Activated naive CD4-positive, alpha-beta T cell treated with anti-CD3 and anti-CD28 coated beads, Interleukin-2, amount 10 ng/mL, durations not matched to agents 7 days and 5 days (primary cell): ENCODE results near the gene LAMB4.
"Not testable (repeated sequence)": the region's sequence is repeated elsewhere in the genome, so short reads cannot be mapped to it uniquely, and the experiment has no call there.

Source experiments
- CTCF ChIA-PET: fragments of 350-600 bp; sonication (Branson Sonifier 250); formaldehyde crosslinking; loops from one replicate; lab custom pipeline; 2021; ENCODE audit warnings: antibody characterized with exemption; lab: Charles Lee
- DNase-seq: peaks from one replicate; pipeline ENCODE4 v3.0.0-alpha.2; 2020
- H3K27ac Mint-ChIP-seq: one replicate; pipeline ENCODE4 v1.8.0; 2021; ENCODE audit warnings: mild to moderate bottlenecking, moderate library complexity, mixed read lengths
- H3K27me3 Mint-ChIP-seq: one replicate; pipeline ENCODE4 v1.8.0; 2021; ENCODE audit warnings: mild to moderate bottlenecking, mixed read lengths
- H3K36me3 Mint-ChIP-seq: one replicate; pipeline ENCODE4 v1.8.0; 2021; ENCODE audit warnings: mixed read lengths
- H3K4me1 Mint-ChIP-seq: one replicate; pipeline ENCODE4 v1.8.0; 2021; ENCODE audit warnings: mixed read lengths
- H3K4me3 Mint-ChIP-seq: one replicate; pipeline ENCODE4 v1.8.0; 2021; ENCODE audit warnings: mild to moderate bottlenecking, moderate library complexity, mixed read lengths
- H3K9me3 Mint-ChIP-seq: one replicate; pipeline ENCODE4 v1.8.0; 2021; ENCODE audit warnings: mixed read lengths

The LAMB4 gene

DNA sequence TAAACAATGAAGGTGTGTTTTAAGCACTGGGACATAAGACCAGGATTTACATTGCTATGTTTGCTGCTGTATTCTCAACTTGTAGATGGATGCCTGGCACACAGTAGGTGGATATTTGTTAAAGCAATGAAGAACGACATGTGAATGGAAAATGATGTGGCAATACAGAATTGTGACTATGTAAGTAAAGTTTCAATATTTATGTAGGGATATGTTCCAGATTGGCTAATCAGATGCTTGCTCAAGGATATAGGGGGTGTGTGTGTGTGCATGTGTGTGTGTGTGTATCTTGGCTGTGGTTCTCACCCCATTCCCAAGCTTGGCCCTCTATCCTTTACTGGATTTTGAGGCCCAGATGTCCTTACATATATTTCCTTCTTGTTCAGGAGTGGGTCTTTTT lies 84.5 kb downstream of the LAMB4 start:
- H3K27me3 Mint-ChIP-seq, result no peaks in the 10 kb centered on the region
- no peak for DNase-seq
- H3K27ac Mint-ChIP-seq, result no peak overlapping the region
- H3K9me3 Mint-ChIP-seq, result no peaks in the 10 kb centered on the region
- no peaks in the 10 kb centered on the region for H3K36me3 Mint-ChIP-seq
- H3K4me3 Mint-ChIP-seq, result no peak overlapping the region
- CTCF ChIA-PET, result no interaction called here
- no peaks in the 10 kb centered on the region for H3K4me1 Mint-ChIP-seq

DNA sequence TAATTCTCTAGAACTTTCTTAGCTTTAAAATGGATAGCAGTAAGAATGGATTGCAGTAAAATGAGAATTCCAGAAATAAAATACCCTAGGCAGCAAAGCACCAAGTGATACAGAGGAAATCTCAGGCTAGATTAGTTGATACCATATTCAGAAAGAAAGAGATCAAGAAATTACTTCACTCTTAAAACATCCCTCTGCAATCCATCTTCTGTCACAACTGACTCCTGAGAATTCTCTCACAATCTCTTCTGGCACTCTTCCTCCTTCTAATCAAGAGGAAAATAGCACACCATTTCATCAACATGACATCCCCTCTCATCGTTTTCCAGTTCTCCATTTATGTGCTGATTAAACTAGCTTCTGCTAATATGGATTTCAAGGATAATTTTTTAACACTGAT lies 85.0 kb downstream of the LAMB4 start:
- no peaks in the 10 kb centered on the region for H3K36me3 Mint-ChIP-seq
- DNase-seq, result no peak
- CTCF ChIA-PET, result no interaction called here
- H3K27me3 Mint-ChIP-seq, result no peaks in the 10 kb centered on the region
- no peaks in the 10 kb centered on the region for H3K9me3 Mint-ChIP-seq
- no peak overlapping the region for H3K27ac Mint-ChIP-seq
- no peak overlapping the region for H3K4me3 Mint-ChIP-seq
- H3K4me1 Mint-ChIP-seq, result no peaks in the 10 kb centered on the region

DNA sequence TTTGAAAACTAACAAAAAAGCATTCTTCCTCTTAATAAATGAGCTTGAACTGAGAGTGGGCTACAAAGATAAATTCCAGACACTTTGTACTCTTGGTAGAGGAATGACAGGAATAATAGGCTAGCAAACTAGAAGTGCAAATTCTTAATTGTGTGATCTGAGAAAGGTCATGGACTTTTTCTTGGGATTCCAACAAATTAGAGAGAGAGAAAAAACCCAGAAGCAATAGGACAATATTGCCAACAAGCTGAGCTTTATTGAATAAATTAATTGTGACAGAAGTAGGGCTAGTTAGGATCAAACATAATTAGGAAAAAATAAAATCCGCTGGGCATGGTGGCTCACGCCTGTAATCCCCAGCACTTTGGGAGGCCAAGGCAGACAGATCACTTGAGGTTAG lies 85.8 kb downstream of the LAMB4 start:
- H3K27ac Mint-ChIP-seq, result no peak overlapping the region
- no peak for DNase-seq
- no peaks in the 10 kb centered on the region for H3K36me3 Mint-ChIP-seq

DNA sequence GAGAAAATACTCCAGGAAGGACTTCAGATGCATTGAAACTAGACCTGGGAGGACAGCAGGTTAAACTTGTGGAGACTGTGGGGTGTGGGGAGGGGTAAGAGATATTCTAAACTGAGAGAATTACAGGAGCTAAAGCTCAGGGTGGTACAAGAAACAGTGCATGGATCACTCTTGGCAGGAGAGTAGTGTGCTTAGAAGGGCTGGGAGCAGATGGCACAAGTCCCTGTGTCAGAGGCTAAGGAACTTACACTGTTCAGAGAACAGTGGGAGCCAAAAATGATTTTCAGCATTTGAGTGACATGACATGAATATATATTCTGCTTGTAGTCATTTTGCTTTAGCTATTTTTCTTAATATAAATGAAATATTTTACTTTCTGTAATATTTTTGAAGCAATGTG lies 91.2 kb downstream of the LAMB4 start:
- Mint-ChIP-seq H3K4me1 (no peaks in the 10 kb centered on the region), H3K27me3 (peaks cover 4% of the 10 kb centered on the region), H3K9me3 (no peaks in the 10 kb centered on the region), H3K27ac (no peak overlapping the region), H3K4me3 (no peak overlapping the region), H3K36me3 (no peaks in the 10 kb centered on the region)
- DNase-seq, result no peak
- CTCF ChIA-PET, result no interaction called here

More for the DNA sequence above, 85.8 kb downstream of the LAMB4 start:
- CTCF ChIA-PET, result interaction anchor here (0.6 kb wide), 1 partner anchor 412 kb away, joined by 3 read pairs; no protein-coding TSS in a partner anchor
- Mint-ChIP-seq H3K27me3 (no peaks in the 10 kb centered on the region), H3K4me1 (no peaks in the 10 kb centered on the region), H3K9me3 (no peaks in the 10 kb centered on the region), H3K4me3 (no peak overlapping the region)

DNA sequence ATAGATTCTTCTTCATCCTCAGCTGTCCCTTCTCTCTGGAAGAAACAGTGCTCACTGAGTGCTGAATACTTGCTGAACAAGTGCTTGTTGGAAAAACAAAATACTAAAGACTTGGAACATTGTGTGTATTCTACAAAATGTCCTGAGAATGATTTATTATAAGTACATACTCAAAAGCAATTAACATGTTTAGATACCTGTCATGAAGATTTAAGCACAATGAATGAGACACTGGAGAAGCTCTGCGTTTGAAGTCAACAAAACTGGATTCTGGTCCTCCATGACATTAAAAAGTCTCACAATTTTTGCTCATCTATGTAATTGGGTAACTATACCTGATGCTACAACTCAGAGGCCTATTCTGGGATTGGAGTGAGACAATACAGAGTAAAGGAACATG lies 92.4 kb downstream of the LAMB4 start:
- no peak overlapping the region for H3K27ac Mint-ChIP-seq
- H3K36me3 Mint-ChIP-seq, result no peaks in the 10 kb centered on the region
- H3K9me3 Mint-ChIP-seq, result no peaks in the 10 kb centered on the region
- peaks cover 4% of the 10 kb centered on the region for H3K27me3 Mint-ChIP-seq
- no peaks in the 10 kb centered on the region for H3K4me1 Mint-ChIP-seq
- CTCF ChIA-PET, result no interaction called here
- no peak for DNase-seq
- no peak overlapping the region for H3K4me3 Mint-ChIP-seq

DNA sequence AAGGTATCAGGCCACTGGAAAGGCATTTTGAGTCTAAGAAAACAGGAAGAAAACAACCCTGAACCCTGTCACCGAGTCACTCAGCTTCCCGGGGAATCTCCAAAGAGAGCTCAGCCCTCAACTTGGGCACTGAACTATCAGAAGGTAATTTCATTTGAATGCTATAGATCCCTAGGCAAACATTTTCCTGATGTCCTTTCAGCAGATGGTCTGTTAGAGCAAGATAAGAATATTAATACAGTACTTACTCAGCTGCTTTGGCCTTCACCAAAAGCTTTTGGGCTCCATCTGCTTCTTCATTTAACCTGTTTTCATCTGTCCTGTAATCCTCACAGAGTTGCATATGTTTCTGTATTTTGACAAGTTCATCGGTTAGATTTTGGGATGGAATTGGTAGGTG lies 93.0 kb downstream of the LAMB4 start:
- Mint-ChIP-seq H3K4me3 (no peak overlapping the region), H3K27me3 (peaks cover 4% of the 10 kb centered on the region), H3K9me3 (no peaks in the 10 kb centered on the region), H3K4me1 (no peaks in the 10 kb centered on the region), H3K27ac (no peak overlapping the region), H3K36me3 (no peaks in the 10 kb centered on the region)
- CTCF ChIA-PET, result no interaction called here
- no peak for DNase-seq

DNA sequence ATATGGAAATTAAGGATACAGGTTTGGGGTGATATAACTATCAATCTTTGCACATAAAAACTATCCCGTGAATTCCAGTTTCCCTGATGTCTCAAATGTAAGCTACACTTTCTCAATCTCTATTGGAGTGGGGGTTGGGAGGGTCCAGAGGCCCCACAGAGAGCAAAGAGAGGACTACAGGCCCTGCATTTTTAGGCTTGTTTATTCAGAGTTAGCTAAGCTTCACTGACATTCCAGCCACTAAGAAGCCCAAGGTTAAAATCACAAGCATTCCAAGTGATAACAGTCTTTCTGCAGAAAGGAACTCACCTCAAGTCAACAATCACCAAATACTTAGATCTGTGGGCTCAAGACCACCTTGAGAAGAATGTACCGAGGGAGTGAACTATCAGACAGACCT lies 95.6 kb downstream of the LAMB4 start:
- Mint-ChIP-seq H3K27me3 (peaks cover 4% of the 10 kb centered on the region), H3K4me1 (no peaks in the 10 kb centered on the region)
- CTCF ChIA-PET, result no interaction called here

DNA sequence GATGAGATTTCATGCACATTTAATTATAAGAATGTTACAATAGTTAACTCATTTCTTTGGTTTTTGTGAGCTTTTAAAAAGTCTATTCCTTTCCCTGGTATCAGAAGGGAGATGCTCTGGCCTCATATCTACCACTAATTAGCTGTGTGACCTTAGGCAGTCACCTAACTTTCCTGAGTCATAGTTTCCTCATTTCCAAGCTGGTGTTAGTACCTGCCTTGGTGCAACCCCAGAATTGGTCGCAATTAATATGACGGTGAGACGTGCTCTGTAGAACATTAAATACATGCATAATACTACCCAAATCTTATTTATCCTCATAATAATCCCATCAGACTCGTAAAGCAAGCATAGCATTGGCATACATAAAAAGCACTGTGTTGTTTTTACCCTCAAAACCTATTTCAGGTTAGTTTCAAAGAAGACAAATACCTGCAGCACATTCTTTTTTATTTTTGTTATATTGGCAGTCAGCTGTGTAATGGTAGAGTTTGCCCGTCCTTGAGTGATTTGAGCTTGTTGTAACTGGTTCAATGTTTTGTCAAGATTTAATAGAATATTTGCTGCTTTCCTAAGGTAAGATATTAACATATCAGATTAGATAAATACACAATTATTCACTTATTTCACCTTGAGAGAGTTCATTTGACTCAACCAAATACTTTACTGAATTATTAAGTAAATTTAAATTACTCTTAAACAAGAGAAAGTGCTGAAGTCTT lies 96.2 kb downstream of the LAMB4 start:
- Mint-ChIP-seq H3K9me3 (no peaks in the 10 kb centered on the region), H3K4me3 (no peak overlapping the region), H3K27me3 (peaks cover 4% of the 10 kb centered on the region), H3K27ac (no peak overlapping the region), H3K36me3 (no peaks in the 10 kb centered on the region), H3K4me1 (no peaks in the 10 kb centered on the region)
- CTCF ChIA-PET, result interaction anchor here (0.7 kb wide), 1 partner anchor 50 kb away, joined by 3 read pairs; no protein-coding TSS in a partner anchor
- no peak for DNase-seq

More for the DNA sequence above, 95.6 kb downstream of the LAMB4 start:
- no peak overlapping the region for H3K27ac Mint-ChIP-seq
- H3K9me3 Mint-ChIP-seq, result no peaks in the 10 kb centered on the region
- no peak overlapping the region for H3K4me3 Mint-ChIP-seq
- DNase-seq, result no peak
- no peaks in the 10 kb centered on the region for H3K36me3 Mint-ChIP-seq

DNA sequence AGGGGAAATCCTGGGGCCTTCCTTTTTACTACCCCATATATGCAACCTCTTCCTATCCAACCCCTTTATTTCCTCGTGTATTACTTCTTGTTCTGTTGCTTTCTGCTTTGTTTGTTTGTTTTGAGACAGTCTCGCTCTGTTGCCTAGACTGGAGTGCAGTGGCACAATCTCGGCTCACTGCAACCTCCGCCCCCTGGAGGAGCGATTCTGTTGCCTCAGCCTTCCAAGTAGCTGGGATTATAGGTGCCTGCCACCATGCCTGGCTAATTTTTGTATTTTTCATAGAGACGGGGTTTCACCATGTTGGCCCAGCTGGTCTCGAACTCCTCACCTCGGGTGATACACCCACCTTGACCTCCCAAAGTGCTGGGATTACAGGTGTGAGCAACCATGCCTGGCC lies 96.9 kb downstream of the LAMB4 start:
- not testable (repeated sequence) for H3K4me3 Mint-ChIP-seq, DNase-seq, H3K4me1 Mint-ChIP-seq, H3K27me3 Mint-ChIP-seq, H3K27ac Mint-ChIP-seq, H3K36me3 Mint-ChIP-seq, H3K9me3 Mint-ChIP-seq
- CTCF ChIA-PET, result interaction anchor here (0.7 kb wide), 1 partner anchor 50 kb away, joined by 3 read pairs; no protein-coding TSS in a partner anchor

DNA sequence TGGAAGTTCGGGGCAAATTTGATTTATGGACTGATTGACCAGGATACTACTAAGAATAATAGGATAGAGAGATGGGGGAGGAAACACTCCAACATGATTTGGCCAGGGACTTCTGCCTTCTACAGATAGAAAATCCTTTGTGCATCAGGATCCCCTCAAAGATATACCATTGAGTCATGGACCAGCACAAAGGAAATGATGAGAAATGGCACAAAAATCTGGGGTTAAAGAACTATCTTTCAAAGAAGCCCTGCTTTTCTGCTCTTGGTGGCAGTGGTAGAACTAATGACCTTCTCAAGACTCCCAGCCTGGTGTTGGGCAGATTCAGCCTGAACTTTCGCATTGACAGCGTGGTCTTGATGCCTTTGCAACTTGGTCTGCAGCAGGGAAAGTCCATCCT lies 99.6 kb downstream of the LAMB4 start:
- no peak for DNase-seq
- H3K9me3 Mint-ChIP-seq, result no peaks in the 10 kb centered on the region
- H3K4me3 Mint-ChIP-seq, result no peak overlapping the region
- peaks cover 16% of the 10 kb centered on the region for H3K27me3 Mint-ChIP-seq
- no peak overlapping the region for H3K27ac Mint-ChIP-seq
- CTCF ChIA-PET, result interaction anchor here (0.6 kb wide), 1 partner anchor 1401 kb away, joined by 7 read pairs; no protein-coding TSS in a partner anchor
- H3K4me1 Mint-ChIP-seq, result no peaks in the 10 kb centered on the region
- no peaks in the 10 kb centered on the region for H3K36me3 Mint-ChIP-seq

DNA sequence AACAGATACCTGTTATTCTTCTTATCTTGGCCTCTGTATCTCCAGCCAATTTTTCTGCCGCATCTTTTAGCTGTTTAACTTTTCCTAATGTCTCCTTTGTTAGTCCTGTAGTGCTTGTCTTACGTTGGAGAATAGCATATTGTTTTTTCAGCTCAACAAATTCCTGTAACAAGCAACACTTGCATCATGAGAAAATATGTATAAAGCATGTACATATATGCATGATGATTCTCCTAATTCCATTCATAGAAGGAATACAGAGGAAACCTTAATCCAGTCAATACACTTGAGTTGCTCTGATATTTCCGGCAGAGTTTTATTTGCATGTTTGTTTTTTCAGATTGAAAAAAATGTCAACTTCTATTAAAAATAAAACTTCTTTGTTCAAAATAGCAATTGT lies 101.1 kb downstream of the LAMB4 start:
- CTCF ChIA-PET, result no interaction called here
- Mint-ChIP-seq H3K27me3 (peaks cover 24% of the 10 kb centered on the region), H3K4me3 (no peak overlapping the region), H3K4me1 (no peaks in the 10 kb centered on the region), H3K27ac (no peak overlapping the region), H3K9me3 (no peaks in the 10 kb centered on the region), H3K36me3 (no peaks in the 10 kb centered on the region)
- DNase-seq, result no peak

DNA sequence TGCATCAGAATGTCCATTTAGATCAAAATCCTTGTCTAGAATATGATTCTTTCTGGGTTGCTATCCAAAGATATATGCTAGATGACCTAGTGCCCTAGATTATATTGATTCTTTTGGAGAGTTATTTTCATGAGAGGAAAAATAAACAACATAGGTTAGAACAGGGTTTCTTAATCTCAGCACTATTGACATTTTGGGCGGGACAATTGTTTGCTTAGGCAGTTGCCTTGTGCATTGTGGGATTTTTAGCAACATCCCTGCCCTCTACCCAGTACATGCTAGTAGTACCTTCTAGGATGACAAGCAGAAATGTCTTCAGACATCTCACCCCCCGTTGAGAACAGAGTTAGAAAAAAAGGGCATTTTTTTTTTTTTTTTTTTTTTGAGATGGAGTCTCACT lies 102.0 kb downstream of the LAMB4 start:
- CTCF ChIA-PET, result no interaction called here
- Mint-ChIP-seq H3K27me3 (peaks cover 24% of the 10 kb centered on the region), H3K9me3 (no peaks in the 10 kb centered on the region), H3K27ac (no peak overlapping the region), H3K4me3 (no peak overlapping the region), H3K36me3 (no peaks in the 10 kb centered on the region), H3K4me1 (no peaks in the 10 kb centered on the region)
- no peak for DNase-seq

DNA sequence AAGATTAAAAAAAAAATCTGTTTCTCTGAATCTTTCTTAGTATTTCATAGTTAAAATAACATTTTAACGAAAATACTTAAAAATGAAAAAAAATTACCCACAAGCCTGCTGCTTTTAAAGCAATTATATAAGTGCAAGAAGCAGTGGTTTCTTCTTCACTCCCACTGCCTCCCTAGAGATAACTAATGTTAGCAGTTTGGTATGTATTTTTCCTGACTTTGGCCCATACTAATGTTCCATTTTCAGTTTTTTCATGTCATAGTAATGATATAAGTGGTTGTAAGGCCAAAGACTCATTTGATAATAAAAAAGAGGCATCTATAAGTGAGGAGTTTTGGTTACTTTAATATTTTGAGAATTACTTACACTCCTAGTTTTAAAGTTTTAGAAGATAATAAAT lies 102.9 kb downstream of the LAMB4 start:
- Mint-ChIP-seq H3K9me3 (no peaks in the 10 kb centered on the region), H3K27me3 (peaks cover 24% of the 10 kb centered on the region), H3K4me1 (no peaks in the 10 kb centered on the region), H3K4me3 (no peak overlapping the region), H3K36me3 (no peaks in the 10 kb centered on the region), H3K27ac (no peak overlapping the region)
- CTCF ChIA-PET, result no interaction called here
- DNase-seq, result no peak

DNA sequence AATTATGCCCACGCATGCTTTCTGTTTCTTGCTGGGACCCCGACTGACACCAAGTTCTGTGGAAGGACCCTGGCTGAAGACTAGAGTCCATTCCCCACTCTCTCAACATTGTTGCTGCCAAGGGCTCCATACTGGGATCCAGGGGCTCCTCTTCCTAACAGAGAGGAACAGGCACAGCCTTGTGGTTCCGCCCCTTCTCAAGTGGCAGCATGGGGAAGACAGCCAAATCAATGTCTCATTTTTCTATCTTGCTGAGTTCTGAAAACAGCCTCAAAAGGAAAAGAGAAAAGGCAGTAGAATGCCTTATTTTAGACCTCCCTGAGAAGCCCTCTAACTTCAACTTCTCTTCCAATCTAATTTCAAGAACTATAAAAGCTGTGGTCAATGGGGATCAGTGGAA lies 103.5 kb downstream of the LAMB4 start:
- no peaks in the 10 kb centered on the region for H3K4me1 Mint-ChIP-seq
- no peaks in the 10 kb centered on the region for H3K9me3 Mint-ChIP-seq
- no peak overlapping the region for H3K27ac Mint-ChIP-seq
- no peaks in the 10 kb centered on the region for H3K36me3 Mint-ChIP-seq
- no peak for DNase-seq
- CTCF ChIA-PET, result no interaction called here
- peaks cover 28% of the 10 kb centered on the region for H3K27me3 Mint-ChIP-seq
- no peak overlapping the region for H3K4me3 Mint-ChIP-seq

DNA sequence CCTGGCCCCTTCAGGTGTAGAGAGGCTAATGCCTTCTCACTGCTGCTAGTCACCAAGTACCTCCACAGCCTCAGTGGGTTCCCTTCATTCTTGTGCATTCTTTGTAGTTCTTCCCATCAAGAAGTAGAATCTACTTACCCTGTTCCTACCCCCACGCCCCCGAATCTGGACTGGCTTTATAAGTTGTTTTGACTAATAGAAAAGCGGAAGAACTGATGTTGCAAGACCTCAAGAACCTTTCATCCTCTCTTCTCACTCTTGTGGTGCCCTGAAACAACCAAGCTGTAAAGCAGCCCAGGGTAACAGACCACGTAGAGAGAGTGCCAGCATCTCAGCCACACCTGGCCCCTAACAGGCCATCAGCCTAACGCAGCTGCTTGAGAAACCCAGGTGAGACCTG lies 104.0 kb downstream of the LAMB4 start:
- Mint-ChIP-seq H3K27me3 (peaks cover 28% of the 10 kb centered on the region), H3K9me3 (no peaks in the 10 kb centered on the region), H3K4me3 (no peak overlapping the region), H3K4me1 (no peaks in the 10 kb centered on the region), H3K27ac (no peak overlapping the region), H3K36me3 (no peaks in the 10 kb centered on the region)
- CTCF ChIA-PET, result no interaction called here
- DNase-seq, result no peak
